B cell (primary cell): Measurements from ENCODE around the gene CRYBA2. TPM values are rescaled to one million over a fixed set of nuclear protein-coding genes. Genes with fewer than 3 reads are reported as not detected.

Experiments
- ATAC-seq: fragments of 200-7000 bp; cut with Tn5 transposase; one replicate; pipeline ENCODE4 v1.10.0; 2021; ENCODE audit warnings: low read depth, mild to moderate bottlenecking, moderate number of reproducible peaks, moderate library complexity
- CTCF ChIA-PET: fragments of 350-600 bp; sonication (Branson Sonifier 250); formaldehyde crosslinking; loops from one replicate; lab custom pipeline; 2021; ENCODE audit warnings: antibody characterized with exemption, inconsistent platforms; lab: Charles Lee
- POLR2A ChIA-PET: fragments of 350-600 bp; sonication (Branson Sonifier 250); formaldehyde crosslinking; loops from one replicate; lab custom pipeline; 2021; ENCODE audit warnings: antibody characterized with exemption; lab: Charles Lee
- DNase-seq: peaks from one replicate; pipeline ENCODE4 v3.0.0; 2013
- H2AFZ ChIP-seq: 2 replicates; pipeline ENCODE4 v1.6.1; 2012; ENCODE audit warnings: mild to moderate bottlenecking, low read depth, low read length; ENCODE audit not compliant: insufficient read depth, poor library complexity, severe bottlenecking
- H3K27ac ChIP-seq, 2 donors: 1 replicate in 1 of 2; 2 replicates in 1 of 2; pipeline ENCODE4 v1.5.1; 2012 to 2013; ENCODE audit warnings: low read length in 2 of 2, mild to moderate bottlenecking in 2 of 2, moderate library complexity in 1 of 2
- H3K27me3 ChIP-seq, 4 experiments: fragments of 200-600 bp in 1 of 4; sonication (generic) in 1 of 4; replicated peaks in 1 of 4; 1 replicate in 2 of 4; 2 replicates in 2 of 4; pipeline versions ENCODE4 v1.6.1 to v1.7.0; 2013 to 2016; ENCODE audit warnings: low read length in 3 of 4, mild to moderate bottlenecking in 2 of 4, mixed read lengths in 1 of 4, moderate library complexity in 1 of 4; ENCODE audit not compliant: insufficient read depth in 4 of 4, control insufficient read depth in 3 of 4; ENCODE audit errors: control extremely low read depth in 1 of 4
- H3K36me3 ChIP-seq, 2 experiments: replicated peaks in 1 of 2; 1 replicate in 1 of 2; 2 replicates in 1 of 2; pipeline versions ENCODE4 v1.6.1 to v1.7.1; 2013; ENCODE audit warnings: low read length in 1 of 2; ENCODE audit not compliant: insufficient read depth in 2 of 2, control insufficient read depth in 1 of 2; ENCODE audit errors: control extremely low read depth in 1 of 2, extremely low read depth in 1 of 2
- H3K4me1 ChIP-seq, 2 donors: fragments of 200-600 bp in 1 of 2; sonication (generic) in 1 of 2; 1 replicate in 1 of 2; 2 replicates in 1 of 2; pipeline versions ENCODE4 v1.5.1 to v1.6.1; 2013 to 2017; ENCODE audit warnings: low read length in 2 of 2; ENCODE audit not compliant: control insufficient read depth in 2 of 2, insufficient read depth in 2 of 2
- H3K4me2 ChIP-seq: replicated peaks from 2 replicates; pipeline ENCODE3; 2012; ENCODE audit warnings: mild to moderate bottlenecking, low read depth, low read length; ENCODE audit not compliant: poor library complexity, severe bottlenecking
- H3K4me3 ChIP-seq, 5 experiments: fragments of 200-600 bp in 1 of 5; sonication (generic) in 1 of 5; 1 replicate in 3 of 5; 2 replicates in 2 of 5; pipeline versions ENCODE4 v1.5.1 to v1.7.0; 2011 to 2016; ENCODE audit warnings: low read length in 4 of 5, mild to moderate bottlenecking in 4 of 5, low read depth in 2 of 5, control low read depth in 1 of 5, moderate library complexity in 1 of 5; ENCODE audit not compliant: insufficient read depth in 1 of 5; ENCODE audit errors: control extremely low read depth in 1 of 5, extremely low read depth in 1 of 5
- H3K79me2 ChIP-seq: fragments of 200-600 bp; sonication (generic); one replicate; pipeline ENCODE4 v1.6.0; 2016; ENCODE audit warnings: low read length; ENCODE audit not compliant: control insufficient read depth, insufficient read depth
- H3K9ac ChIP-seq: fragments of 200-600 bp; sonication (generic); 2 replicates; pipeline ENCODE4 v1.6.1; 2017; ENCODE audit warnings: mild to moderate bottlenecking, low read length, moderate library complexity
- H3K9me3 ChIP-seq, 3 donors: one replicate each; pipeline versions ENCODE4 v1.6.1 to v1.7.1; 2013; ENCODE audit warnings: low read length in 2 of 3; ENCODE audit not compliant: control insufficient read depth in 2 of 3, insufficient read depth in 1 of 3; ENCODE audit errors: control extremely low read depth in 1 of 3
- H4K20me1 ChIP-seq: 2 replicates; pipeline ENCODE4 v1.6.0; 2012; ENCODE audit warnings: mild to moderate bottlenecking, low read length; ENCODE audit not compliant: insufficient read depth, control insufficient read depth, poor library complexity, severe bottlenecking
- H3K27ac Mint-ChIP-seq: one replicate; pipeline ENCODE4 v1.8.0; 2021; ENCODE audit warnings: mixed read lengths
- H3K27me3 Mint-ChIP-seq: one replicate; pipeline ENCODE4 v1.8.0; 2021; ENCODE audit warnings: mixed read lengths
- H3K4me1 Mint-ChIP-seq: one replicate; pipeline ENCODE4 v1.8.0; 2021; ENCODE audit warnings: mixed read lengths
- H3K4me3 Mint-ChIP-seq: one replicate; pipeline ENCODE4 v1.8.0; 2021; ENCODE audit warnings: mixed read lengths
- H3K9me3 Mint-ChIP-seq: one replicate; pipeline ENCODE4 v1.8.0; 2022; ENCODE audit warnings: mixed read lengths; ENCODE audit not compliant: insufficient read depth
- CTCF ChIP-seq: fragments of 200-600 bp; IDR thresholded peaks from one replicate; pipeline ENCODE4 v1.8.0; 2022; ENCODE audit warnings: antibody characterized with exemption, mild to moderate bottlenecking
- EZH2 ChIP-seq: IDR thresholded peaks from 2 replicates; pipeline ENCODE4 v1.6.1; 2012; ENCODE audit warnings: borderline replicate concordance, low read depth, mild to moderate bottlenecking, moderate library complexity, low read length; ENCODE audit not compliant: insufficient read depth, poor library complexity, severe bottlenecking
- WGBS: methylation state at CpG from one replicate; pipeline ENCODE4 v1.1.5; 2013; ENCODE audit warnings: missing lambda C conversion rate; ENCODE audit not compliant: insufficient coverage; 5-methylcytosine and 5-hydroxymethylcytosine counted together
- intact Hi-C: fragments of 100-400 bp; cut with micrococcal nuclease; formaldehyde crosslinking; loops from one replicate; pipeline ENCODE4 v1.10.0; 2022
- polyA plus RNA-seq: library from polyadenylated mRNA; depleted of rRNA; stranded (reverse); fragments of >200 nt; gene quantifications from 2 replicates; pipeline ENCODE4 v1.2.3, GENCODE V29; 2012
- total RNA-seq, 2 donors: library from RNA; stranded (reverse); fragments of 120-200 nt in 1 of 2; gene quantifications; 1 replicate in 1 of 2; 2 replicates in 1 of 2; pipeline versions ENCODE4 v1.2.3 to v1.2.4, GENCODE V29; 2013 to 2022

CRYBA2 gene
- total and polyA plus RNA-seq, 2 donors (not counting 1 experiment from before 2014, with no cell fraction given), result not detected

DNA sequence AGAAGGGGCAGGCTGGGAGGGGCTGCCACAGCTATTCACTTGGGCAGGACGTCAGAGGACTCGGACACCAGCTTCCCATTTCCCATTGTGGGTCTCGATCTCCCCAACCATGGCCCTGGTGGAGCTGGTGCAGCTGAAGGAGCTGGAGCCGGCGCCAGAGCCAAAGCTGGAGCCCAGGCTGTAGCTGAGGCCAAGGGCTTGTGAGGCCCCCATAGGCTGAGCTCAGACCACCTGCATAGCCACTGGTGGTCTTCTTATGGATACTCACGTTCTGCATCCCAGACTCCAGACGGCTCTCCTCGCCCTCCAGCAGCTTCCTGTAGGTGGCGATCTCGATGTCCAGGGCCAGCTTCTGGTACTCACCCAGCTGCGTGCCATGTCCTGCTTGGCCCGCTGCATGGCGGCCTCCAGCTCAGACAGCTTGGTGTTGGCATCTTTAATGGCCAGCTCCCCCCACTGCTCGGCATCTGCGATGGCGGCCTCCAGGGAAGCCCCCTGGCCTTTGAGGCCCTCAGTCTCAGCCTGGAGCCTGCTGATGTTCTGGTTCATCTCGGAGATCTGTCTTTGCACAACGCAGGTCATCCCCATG lies 39.8 kb downstream of the CRYBA2 start:
- no peak overlapping the region for H3K27ac ChIP-seq
- no peak overlapping the region for H3K27ac Mint-ChIP-seq
- peaks cover 61% of the 10 kb centered on the region for H3K27me3 Mint-ChIP-seq
- no peak overlapping the region for H3K9ac ChIP-seq
- H3K4me3 Mint-ChIP-seq, result no peak overlapping the region
- DNase-seq, result no peak
- H3K36me3 ChIP-seq, result no peaks in the 10 kb centered on the region
- intact Hi-C loops, result no loop called here
- no peak for TF ChIP-seq EZH2
- no peak overlapping the region for H3K4me3 ChIP-seq
- no peaks in the 10 kb centered on the region for H3K9me3 Mint-ChIP-seq
- no peaks in the 10 kb centered on the region for H4K20me1 ChIP-seq
- POLR2A ChIA-PET, result no interaction called here
- peaks cover 0 to 3% (median 0%) of the 10 kb centered on the region in 3 donors for H3K9me3 ChIP-seq
- no peak overlapping the region for H3K4me2 ChIP-seq
- ATAC-seq, result no peak
- no peaks in the 10 kb centered on the region for H3K4me1 ChIP-seq
- WGBS, result 74% methylated on average over 18 of the region's 18 CpGs
- H3K79me2 ChIP-seq, result no peaks in the 10 kb centered on the region
- peaks cover 0 to 25% (median 1%) of the 10 kb centered on the region in 4 experiments for H3K27me3 ChIP-seq
- H3K4me1 Mint-ChIP-seq, result peaks cover 3% of the 10 kb centered on the region
- H2AFZ ChIP-seq, result no peak overlapping the region
- CTCF ChIA-PET, result interaction anchor here (0.7 to 1.4 kb wide), 4 partner anchors 11 to 166 kb away, joined by 3 read pairs; no protein-coding TSS in a partner anchor

DNA sequence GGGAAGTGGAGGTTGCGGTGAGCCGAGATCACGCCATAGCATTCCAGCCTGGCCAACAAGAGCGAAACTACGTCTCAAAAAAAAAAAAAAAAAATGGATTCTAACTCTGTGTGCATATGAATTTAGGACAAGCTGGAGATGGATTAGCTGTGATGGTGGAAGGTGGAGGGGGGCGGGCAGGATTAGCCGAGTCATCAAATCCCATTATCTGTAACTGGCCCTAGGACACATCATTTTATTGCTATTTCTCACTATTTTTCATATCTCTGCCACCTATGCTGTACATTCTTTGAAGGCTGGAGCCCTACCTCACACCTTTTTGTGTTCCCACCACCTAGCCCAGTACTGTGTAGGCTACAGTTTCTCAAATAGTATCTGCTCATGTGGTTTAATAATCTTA lies 41.1 kb downstream of the CRYBA2 start:
- Histone ChIP-seq H3K27ac (no peak overlapping the region), H3K36me3 (no peaks in the 10 kb centered on the region), H3K9me3 (peaks cover 0 to 3% (median 0%) of the 10 kb centered on the region in 3 donors), H4K20me1 (no peaks in the 10 kb centered on the region), H2AFZ (no peak overlapping the region), H3K4me1 (no peaks in the 10 kb centered on the region), H3K27me3 (peaks cover 0 to 23% (median 1%) of the 10 kb centered on the region in 4 experiments), H3K9ac (no peak overlapping the region), H3K4me2 (no peak overlapping the region), H3K4me3 (no peak overlapping the region), H3K79me2 (no peaks in the 10 kb centered on the region)
- CTCF ChIA-PET, result interaction anchor here (1.4 kb wide), 1 partner anchor 75 kb away, joined by 3 read pairs; no protein-coding TSS in a partner anchor
- H3K4me3 Mint-ChIP-seq, result no peak overlapping the region
- no peak overlapping the region for H3K27ac Mint-ChIP-seq
- WGBS, result 98% methylated on average over 5 of the region's 7 CpGs
- no peaks in the 10 kb centered on the region for H3K4me1 Mint-ChIP-seq
- POLR2A ChIA-PET, result no interaction called here
- peaks cover 57% of the 10 kb centered on the region for H3K27me3 Mint-ChIP-seq
- TF ChIP-seq CTCF (no peak), EZH2 (no peak)
- H3K9me3 Mint-ChIP-seq, result no peaks in the 10 kb centered on the region
- ATAC-seq, result no peak
- DNase-seq, result no peak
- intact Hi-C loops, result no loop called here
